CD14-positive monocyte (primary cell): ENCODE results near the gene FHIT. TPM values are rescaled to one million over a fixed set of nuclear protein-coding genes. Genes with fewer than 3 reads are reported as not detected.

Experiments used
- DNase-seq, 3 donors: peaks; one replicate each; pipeline ENCODE4 v3.0.0-alpha.2; 2011 to 2022
- H2AFZ ChIP-seq: 2 replicates; pipeline ENCODE4 v1.6.0; 2012; ENCODE audit warnings: mild to moderate bottlenecking, low read depth, low read length, inconsistent platforms; ENCODE audit not compliant: insufficient read depth, poor library complexity, severe bottlenecking
- H3K27ac ChIP-seq, 2 donors: 1 replicate in 1 of 2; 2 replicates in 1 of 2; pipeline ENCODE4 v1.5.1; 2012 to 2013; ENCODE audit warnings: low read length in 2 of 2, control low read depth in 1 of 2, inconsistent platforms in 1 of 2, low read depth in 1 of 2, mild to moderate bottlenecking in 1 of 2
- H3K27me3 ChIP-seq, 2 donors: one replicate each; pipeline versions ENCODE4 v1.6.0 to v1.6.1; 2011 to 2013; ENCODE audit warnings: low read length in 2 of 2; ENCODE audit not compliant: control insufficient read depth in 2 of 2, insufficient read depth in 2 of 2
- H3K36me3 ChIP-seq, 2 donors: replicated peaks in 1 of 2; 1 replicate in 1 of 2; 2 replicates in 1 of 2; pipeline versions ENCODE4 v1.5.1 to v1.6.1; 2012 to 2013; ENCODE audit warnings: low read length in 2 of 2, control low read depth in 1 of 2, inconsistent platforms in 1 of 2, mild to moderate bottlenecking in 1 of 2; ENCODE audit not compliant: insufficient read depth in 2 of 2, control insufficient read depth in 1 of 2
- H3K4me1 ChIP-seq, 2 donors: 1 replicate in 1 of 2; 2 replicates in 1 of 2; pipeline versions ENCODE4 v1.5.1 to v1.6.1; 2012 to 2013; ENCODE audit warnings: low read length in 2 of 2, control low read depth in 1 of 2, inconsistent platforms in 1 of 2, mild to moderate bottlenecking in 1 of 2, moderate library complexity in 1 of 2; ENCODE audit not compliant: insufficient read depth in 2 of 2, control insufficient read depth in 1 of 2
- H3K4me2 ChIP-seq: replicated peaks from 2 replicates; pipeline ENCODE3; 2012; ENCODE audit warnings: low read length, moderate library complexity, mild to moderate bottlenecking; ENCODE audit not compliant: poor library complexity, severe bottlenecking; ENCODE audit errors: extremely low read depth
- H3K4me3 ChIP-seq, 3 experiments: fragments of 200-600 bp in 1 of 3; sonication (generic) in 1 of 3; replicated peaks in 1 of 3; 1 replicate in 2 of 3; 2 replicates in 1 of 3; pipeline ENCODE4 v1.5.1; 2011 to 2013; ENCODE audit warnings: low read length in 3 of 3, mild to moderate bottlenecking in 3 of 3, control low read depth in 2 of 3, low read depth in 2 of 3, inconsistent platforms in 1 of 3, moderate library complexity in 1 of 3
- H3K79me2 ChIP-seq: 2 replicates; pipeline ENCODE4 v1.6.0; 2012; ENCODE audit warnings: mild to moderate bottlenecking, control low read depth, inconsistent platforms, low read length, moderate library complexity; ENCODE audit not compliant: insufficient read depth
- H3K9ac ChIP-seq: 2 replicates; pipeline ENCODE4 v1.6.0; 2017; ENCODE audit warnings: low read length, mild to moderate bottlenecking; ENCODE audit not compliant: insufficient read depth, poor library complexity, severe bottlenecking
- H3K9me3 ChIP-seq, 2 donors: replicated peaks in 1 of 2; 1 replicate in 1 of 2; 2 replicates in 1 of 2; pipeline versions ENCODE4 v1.5.1 to v1.6.1; 2012 to 2013; ENCODE audit warnings: low read length in 2 of 2, control low read depth in 1 of 2; ENCODE audit not compliant: control insufficient read depth in 1 of 2, insufficient read depth in 1 of 2
- H4K20me1 ChIP-seq: 2 replicates; pipeline ENCODE4 v1.6.0; 2012; ENCODE audit warnings: mild to moderate bottlenecking, low read length, control low read depth, moderate library complexity; ENCODE audit not compliant: insufficient read depth
- H3K27ac Mint-ChIP-seq, 7 donors: one replicate each; pipeline ENCODE4 v1.8.0; 2020; ENCODE audit warnings: mild to moderate bottlenecking in 7 of 7, mixed read lengths in 7 of 7, moderate library complexity in 6 of 7, inconsistent platforms in 2 of 7
- H3K27me3 Mint-ChIP-seq, 3 donors: one replicate each; pipeline ENCODE4 v1.8.0; 2021 to 2022; ENCODE audit warnings: low read depth in 3 of 3, mild to moderate bottlenecking in 3 of 3, mixed read lengths in 3 of 3, moderate library complexity in 3 of 3, inconsistent platforms in 1 of 3
- H3K36me3 Mint-ChIP-seq, 2 donors: one replicate each; pipeline ENCODE4 v1.8.0; 2020; ENCODE audit warnings: mixed read lengths in 2 of 2, inconsistent platforms in 1 of 2, mild to moderate bottlenecking in 1 of 2
- H3K4me1 Mint-ChIP-seq: one replicate; pipeline ENCODE4 v1.8.0; 2020; ENCODE audit warnings: mild to moderate bottlenecking, mixed read lengths
- H3K4me3 Mint-ChIP-seq, 2 donors: one replicate each; pipeline ENCODE4 v1.8.0; 2020; ENCODE audit warnings: mild to moderate bottlenecking in 2 of 2, mixed read lengths in 2 of 2, moderate library complexity in 1 of 2
- H3K9me3 Mint-ChIP-seq, 7 donors: one replicate each; pipeline ENCODE4 v1.8.0; 2020 to 2022; ENCODE audit warnings: mixed read lengths in 7 of 7, mild to moderate bottlenecking in 6 of 7, moderate library complexity in 6 of 7, inconsistent platforms in 2 of 7
- CTCF ChIP-seq: fragments of 200-600 bp; IDR thresholded peaks from one replicate; pipeline ENCODE4 v1.8.0; 2022; ENCODE audit warnings: antibody characterized with exemption, mild to moderate bottlenecking
- WGBS: methylation state at CpG from one replicate; pipeline ENCODE4 v1.1.5; 2013; ENCODE audit warnings: missing lambda C conversion rate; ENCODE audit not compliant: insufficient coverage; 5-methylcytosine and 5-hydroxymethylcytosine counted together
- intact Hi-C, 2 donors: fragments of 100-400 bp; cut with micrococcal nuclease; formaldehyde crosslinking; loops; one replicate each; pipeline versions ENCODE4 v1.15.0 to v1.15.1; 2023
- polyA plus RNA-seq, 3 donors: library from polyadenylated mRNA; depleted of rRNA in 1 of 3; unstranded in 2 of 3; stranded (reverse) in 1 of 3; fragments of 300-500 nt in 2 of 3; fragments of >200 nt in 1 of 3; fragmentation: Illumina TruSeq in 2 of 3; gene quantifications; 1 replicate in 2 of 3; 2 replicates in 1 of 3; pipeline ENCODE4 v1.2.3, GENCODE V29; 2012 to 2021

Gene FHIT
- polyA plus RNA-seq, 3 donors = 1.7 to 3.4 (median 3.2) TPM

DNA sequence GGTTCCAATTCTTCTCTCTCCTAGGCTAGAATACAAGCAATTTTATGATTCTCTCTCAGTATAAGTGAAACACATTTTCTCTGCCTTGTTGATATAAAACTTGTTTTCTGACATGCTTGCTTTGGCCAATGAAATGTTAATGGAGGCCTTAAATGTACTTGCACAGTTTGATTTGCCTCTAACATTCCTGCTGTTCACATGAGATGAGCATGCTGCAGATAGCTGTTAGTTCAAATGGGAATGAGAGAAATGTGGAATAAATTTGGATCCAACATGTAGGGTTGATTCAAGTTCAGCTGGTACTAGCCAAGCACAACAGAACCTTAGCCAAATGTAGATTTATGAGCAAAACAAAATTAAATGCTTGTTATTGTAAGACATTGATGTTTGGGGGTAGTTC, 32.6 kb upstream of the FHIT start:
- peaks cover 0 to 5% (median 0%) of the 10 kb centered on the region in 7 donors for H3K9me3 Mint-ChIP-seq
- Histone ChIP-seq H3K4me2 (no peak overlapping the region), H3K27me3 (no peaks in the 10 kb centered on the region), H3K9me3 (no peaks in the 10 kb centered on the region), H2AFZ (no peak overlapping the region), H3K79me2 (no peaks in the 10 kb centered on the region), H4K20me1 (no peaks in the 10 kb centered on the region), H3K9ac (no peak overlapping the region), H3K4me1 (no peaks in the 10 kb centered on the region), H3K4me3 (no peak overlapping the region), H3K27ac (no peak overlapping the region), H3K36me3 (no peaks in the 10 kb centered on the region)
- no peaks in the 10 kb centered on the region for H3K4me1 Mint-ChIP-seq
- no peaks in the 10 kb centered on the region for H3K36me3 Mint-ChIP-seq
- no peak overlapping the region for H3K4me3 Mint-ChIP-seq
- DNase-seq = no peak
- H3K27me3 Mint-ChIP-seq = no peaks in the 10 kb centered on the region
- no peak for TF ChIP-seq CTCF
- no peak overlapping the region for H3K27ac Mint-ChIP-seq
- intact Hi-C loops = no loop called here

DNA sequence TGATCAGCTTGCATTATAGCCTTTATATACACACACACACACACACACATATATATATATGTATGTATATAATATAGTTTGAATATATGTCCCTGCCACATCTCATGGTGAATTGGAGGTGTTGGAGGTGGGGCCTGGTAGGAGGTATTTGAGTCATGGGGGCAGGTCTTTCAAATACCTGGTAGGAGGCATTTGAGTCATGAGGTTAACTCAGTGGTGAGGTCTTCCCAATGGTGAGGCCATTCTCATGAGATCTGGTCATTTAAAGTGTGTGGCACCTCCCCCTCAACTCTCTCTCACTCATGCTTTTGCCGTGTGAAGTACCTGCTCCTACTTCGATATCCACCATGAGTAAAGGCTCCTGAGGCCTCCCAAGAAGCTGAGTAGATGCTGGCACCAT, 27.5 kb upstream of the FHIT start:
- peaks cover 0 to 3% (median 2%) of the 10 kb centered on the region in 7 donors for H3K9me3 Mint-ChIP-seq
- no peak overlapping the region for H3K9ac ChIP-seq
- H3K4me1 ChIP-seq = no peaks in the 10 kb centered on the region
- intact Hi-C loops = no loop called here
- H3K9me3 ChIP-seq = no peaks in the 10 kb centered on the region
- no peak for DNase-seq
- no peaks in the 10 kb centered on the region for H3K79me2 ChIP-seq
- no peaks in the 10 kb centered on the region for H3K36me3 ChIP-seq
- H3K4me3 Mint-ChIP-seq = no peak overlapping the region
- no peak overlapping the region for H3K4me3 ChIP-seq
- H3K4me2 ChIP-seq = no peak overlapping the region
- H3K36me3 Mint-ChIP-seq = no peaks in the 10 kb centered on the region
- 94% methylated on average over 2 of the region's 2 CpGs for WGBS
- H3K4me1 Mint-ChIP-seq = no peaks in the 10 kb centered on the region
- H4K20me1 ChIP-seq = no peaks in the 10 kb centered on the region
- no peak overlapping the region for H3K27ac ChIP-seq
- no peak overlapping the region for H2AFZ ChIP-seq
- no peak overlapping the region for H3K27ac Mint-ChIP-seq
- no peaks in the 10 kb centered on the region for H3K27me3 Mint-ChIP-seq
- TF ChIP-seq CTCF = no peak
- no peaks in the 10 kb centered on the region for H3K27me3 ChIP-seq
